Stimulated activated CD4-positive, alpha-beta T cell treated with anti-CD3 and anti-CD28 coated beads, Interleukin-4, amount 100 ng/mL, for 4 hours (primary cell): ENCODE measurements around the gene LRRC23.
"Not testable (repeated sequence)": the region's sequence is repeated elsewhere in the genome, so short reads cannot be mapped to it uniquely, and the experiment has no call there.

Experiments
- DNase-seq, 2 experiments: peaks; one replicate each; pipeline ENCODE4 v3.0.0-alpha.2; 2020

Gene LRRC23

GRCh38 chr12:6904280-6905276 is at the start of gene LRRC23:
LRRC23 (plus strand) TSS chr12:6904822; CDS start chr12:6905634, 812 bp downstream.
- peak; percentile 93 to 96 for DNase-seq

- no peak for DNase-seq
Observed at GRCh38 chr12:6855322-6855721, 49.3 kb upstream of the LRRC23 start.

- DNase-seq, result no peak
Observed at GRCh38 chr12:6858799-6859198, 45.8 kb upstream of the LRRC23 start.

GRCh38 chr12:6860116-6860515 is 44.5 kb upstream of the LRRC23 start:
- no peak for DNase-seq

GRCh38 chr12:6860942-6861341 is 43.7 kb upstream of the LRRC23 start:
- DNase-seq, result no peak

- no peak for DNase-seq
Observed at GRCh38 chr12:6861391-6861790, 43.2 kb upstream of the LRRC23 start.

- DNase-seq, result no peak
Observed at GRCh38 chr12:6863033-6863432, 41.6 kb upstream of the LRRC23 start.

GRCh38 chr12:6863586-6864321 is 40.9 kb upstream of the LRRC23 start:
- DNase-seq, result no peak

- not testable (repeated sequence) for DNase-seq
Observed at GRCh38 chr12:6865307-6865706, 39.3 kb upstream of the LRRC23 start.

GRCh38 chr12:6866163-6866919 is 38.3 kb upstream of the LRRC23 start:
- no peak for DNase-seq

GRCh38 chr12:6866920-6867412 is 37.7 kb upstream of the LRRC23 start:
- DNase-seq, result no peak

- peak; percentile 74 to 84 for DNase-seq
Observed at GRCh38 chr12:6867413-6868210, 37.0 kb upstream of the LRRC23 start, which contains the start of gene TPI1. TPI1 (plus strand) TSS chr12:6867531; CDS start chr12:6867567, 36 bp downstream.

GRCh38 chr12:6868211-6869048 is 36.2 kb upstream of the LRRC23 start:
- DNase-seq, result no peak

GRCh38 chr12:6869049-6870021 is 35.3 kb upstream of the LRRC23 start:
- DNase-seq, result peak; percentile 73 to 79

GRCh38 chr12:6870304-6870703 is 34.3 kb upstream of the LRRC23 start:
- not testable (repeated sequence) for DNase-seq

- DNase-seq, result peak in 1 of 2 experiments; percentile 11
Observed at GRCh38 chr12:6871052-6871957, 33.3 kb upstream of the LRRC23 start.

GRCh38 chr12:6872073-6873048 is 32.3 kb upstream of the LRRC23 start:
- peak; percentile 77 to 86 for DNase-seq
